Ammon's horn (tissue), 1 donor: Measurements from ENCODE around the gene STX18.

Experiments
- DNase-seq: peaks from one replicate; pipeline ENCODE4 v3.0.0-alpha.2; 2016; ENCODE audit warnings: low spot score

The STX18 gene

DNA sequence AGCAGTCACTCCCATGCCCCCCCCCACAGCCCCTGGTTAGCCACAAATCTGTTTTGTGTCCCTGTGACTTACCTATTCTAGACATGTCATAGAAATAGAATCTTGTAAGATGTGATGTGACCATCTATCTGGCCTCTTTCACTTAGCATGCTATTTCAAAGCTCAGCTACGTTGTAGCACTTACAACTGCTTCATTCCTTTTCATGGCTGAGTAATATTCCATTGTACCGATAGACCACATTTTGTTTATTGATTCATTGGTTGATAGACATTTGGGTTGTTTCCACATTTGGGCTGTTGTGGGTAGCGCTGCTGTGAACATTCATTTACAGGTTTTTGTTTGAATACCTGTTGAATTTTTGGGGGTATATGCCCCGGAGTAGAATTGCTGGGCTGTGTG lies 143.4 kb downstream of the STX18 start:
- DNase-seq = no peak

DNA sequence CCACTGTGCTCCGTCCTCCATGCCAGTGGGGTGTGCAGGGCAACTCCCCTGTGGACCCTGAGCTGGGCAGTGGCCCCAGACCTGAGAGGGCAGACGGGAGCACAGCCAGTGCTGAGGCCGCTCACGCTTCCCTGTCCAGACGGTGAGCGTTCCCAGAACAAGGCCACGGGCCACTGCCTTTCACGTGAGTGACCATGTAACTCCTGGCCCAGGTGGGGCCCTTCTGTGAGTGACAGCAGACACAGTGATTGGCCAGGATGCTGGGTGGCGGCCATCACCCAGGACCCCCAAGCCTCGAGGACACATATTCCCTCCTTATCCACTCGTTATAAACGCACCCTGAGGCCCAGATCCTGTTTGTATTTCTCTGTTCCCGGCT lies 144.4 kb downstream of the STX18 start:
- no peak for DNase-seq

DNA sequence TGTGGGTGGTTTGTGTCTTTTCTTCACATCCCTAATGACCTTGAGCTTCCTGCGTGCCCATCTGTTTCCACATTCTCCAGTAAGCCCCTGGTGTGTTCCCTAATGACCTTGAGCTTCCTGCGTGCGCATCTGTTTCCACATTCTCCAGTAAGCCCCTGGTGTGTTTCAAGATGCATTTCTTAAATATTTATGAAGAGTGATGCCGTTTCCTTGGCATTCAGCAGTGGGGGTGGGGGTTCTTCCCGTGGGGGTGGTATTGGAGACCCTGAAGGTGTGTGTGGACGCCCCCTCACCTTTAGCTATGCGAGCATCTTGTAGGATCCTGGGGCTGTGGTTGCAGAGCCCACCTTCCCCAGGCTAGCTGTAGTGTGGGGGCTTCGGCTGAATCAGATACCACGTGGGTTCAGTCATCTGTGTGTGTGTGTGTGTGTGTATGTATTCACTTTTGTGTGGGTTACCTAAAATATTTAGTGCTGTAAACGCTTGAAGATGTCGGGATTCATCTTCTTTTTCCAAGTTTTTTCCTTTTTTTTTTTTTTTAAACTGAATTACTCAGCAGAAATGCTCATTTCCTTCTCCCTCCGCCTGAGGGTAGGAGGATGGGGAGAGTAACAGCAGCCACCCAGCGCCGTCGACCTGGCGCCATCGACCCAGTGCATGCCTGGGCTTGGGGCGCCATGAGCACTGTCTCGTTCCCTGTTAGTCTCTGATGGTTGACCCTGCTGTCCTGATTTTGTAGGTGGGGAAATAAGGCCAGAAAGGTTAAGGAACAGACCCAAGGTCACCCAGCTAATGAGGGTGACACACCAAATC lies 145.0 kb downstream of the STX18 start:
- no peak for DNase-seq

DNA sequence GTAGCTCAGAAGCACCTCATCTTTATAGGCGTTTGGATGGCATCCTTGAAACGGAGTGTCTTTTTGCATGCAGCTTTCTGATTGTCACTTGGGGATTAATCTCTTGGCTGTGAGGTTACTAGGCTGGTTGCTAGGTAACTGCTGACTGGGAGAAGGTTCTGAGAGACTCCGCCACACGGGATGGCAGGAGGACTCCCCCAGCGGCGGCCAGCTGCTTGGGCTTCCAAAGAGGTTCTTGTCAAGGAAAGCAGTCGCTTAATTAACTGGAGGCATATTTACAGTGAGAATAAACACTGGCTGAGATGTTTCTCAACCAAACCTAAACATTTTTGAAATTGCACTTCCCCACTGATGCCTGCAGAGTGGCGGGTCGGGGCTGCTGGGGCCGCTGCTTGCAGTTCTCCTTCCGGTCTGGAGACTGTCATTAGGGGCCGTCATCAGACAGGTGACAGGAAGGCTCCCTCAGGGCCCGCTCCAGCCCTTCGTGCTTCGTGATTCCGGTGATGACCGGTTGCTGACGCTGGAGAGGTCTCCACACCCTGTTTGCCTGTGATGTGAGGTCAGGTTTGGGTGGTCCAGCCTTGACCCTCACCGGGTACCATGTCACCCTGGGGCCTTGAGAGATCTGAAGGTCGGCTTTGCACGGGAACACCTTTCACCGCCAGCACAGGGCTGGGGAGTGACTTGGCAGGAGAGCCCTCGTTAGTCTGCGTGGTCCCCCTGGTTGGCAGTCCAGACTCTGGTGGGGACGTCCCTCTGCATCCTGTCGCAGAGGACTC lies 145.8 kb downstream of the STX18 start:
- peak; percentile 48 for DNase-seq

DNA sequence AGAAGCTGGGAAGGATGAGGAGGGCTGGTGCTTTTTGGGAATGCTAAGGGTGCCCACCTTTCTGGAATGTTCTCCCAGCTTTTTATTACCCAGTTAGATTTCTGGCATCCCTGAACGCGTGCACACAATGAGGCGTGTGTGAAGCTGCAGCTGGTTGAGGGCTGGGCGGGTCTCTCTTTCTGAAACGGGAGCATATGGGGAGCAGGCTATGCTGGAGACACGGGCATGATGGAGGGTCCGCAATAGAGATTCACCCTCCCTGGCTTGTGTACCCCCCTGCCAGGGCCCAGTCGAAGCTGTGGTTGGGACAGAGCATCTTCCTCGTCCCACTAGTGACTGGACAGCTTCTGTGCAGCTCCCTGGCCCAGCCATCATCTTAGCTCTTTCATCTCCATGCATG lies 146.5 kb downstream of the STX18 start:
- no peak for DNase-seq

DNA sequence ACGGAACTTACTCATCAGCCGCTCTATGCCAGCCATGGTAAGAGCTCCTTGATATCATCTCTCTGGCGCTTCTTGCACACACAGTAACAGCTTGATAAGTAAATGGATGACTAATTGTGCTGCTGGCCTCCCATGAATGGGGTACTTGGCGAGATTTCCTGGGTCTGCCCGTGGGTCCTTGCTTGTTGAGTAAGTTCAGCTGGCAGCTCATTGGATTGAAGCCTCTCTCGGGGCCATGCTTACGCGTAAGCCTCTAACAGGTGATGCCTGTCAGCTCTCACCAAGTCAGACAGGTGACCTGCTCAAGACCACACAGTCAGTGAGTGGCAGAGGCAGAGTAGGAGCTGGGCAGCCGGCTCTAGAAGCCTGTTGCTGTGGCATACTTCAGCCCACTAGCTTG lies 147.2 kb downstream of the STX18 start:
- no peak for DNase-seq

DNA sequence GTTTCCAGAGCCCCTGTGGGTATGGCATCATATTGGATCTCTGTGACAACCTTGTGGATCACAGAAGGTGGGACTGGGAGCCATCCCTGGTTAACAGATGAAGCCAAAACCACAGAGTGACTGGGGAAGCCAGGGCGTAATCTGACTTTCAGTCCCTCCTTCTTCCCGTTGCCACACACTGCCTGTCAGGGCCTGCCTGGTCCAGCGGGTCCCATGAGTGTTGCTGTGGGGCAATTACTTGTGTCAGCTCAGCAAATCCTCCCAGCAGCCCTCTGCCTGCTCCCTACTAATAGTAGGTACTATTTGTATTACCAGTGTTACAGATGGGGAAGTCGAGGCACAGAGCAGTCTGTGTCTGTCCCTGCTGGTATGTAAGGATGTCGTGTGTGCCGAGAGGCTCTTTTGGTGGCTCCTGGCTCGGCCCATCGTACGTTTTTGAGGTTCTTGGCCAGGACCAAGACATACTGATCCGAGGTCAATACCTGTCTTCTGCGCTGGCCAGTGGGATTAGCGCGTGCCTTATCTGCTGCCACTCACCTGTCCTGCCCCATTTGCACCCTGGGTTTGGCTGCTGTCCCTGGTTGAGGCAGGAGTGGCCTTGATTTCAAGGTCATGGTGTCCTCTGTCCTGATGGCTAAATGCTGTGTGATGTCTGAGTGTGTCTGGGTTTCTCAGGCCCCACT lies 149.2 kb downstream of the STX18 start:
- DNase-seq = no peak

DNA sequence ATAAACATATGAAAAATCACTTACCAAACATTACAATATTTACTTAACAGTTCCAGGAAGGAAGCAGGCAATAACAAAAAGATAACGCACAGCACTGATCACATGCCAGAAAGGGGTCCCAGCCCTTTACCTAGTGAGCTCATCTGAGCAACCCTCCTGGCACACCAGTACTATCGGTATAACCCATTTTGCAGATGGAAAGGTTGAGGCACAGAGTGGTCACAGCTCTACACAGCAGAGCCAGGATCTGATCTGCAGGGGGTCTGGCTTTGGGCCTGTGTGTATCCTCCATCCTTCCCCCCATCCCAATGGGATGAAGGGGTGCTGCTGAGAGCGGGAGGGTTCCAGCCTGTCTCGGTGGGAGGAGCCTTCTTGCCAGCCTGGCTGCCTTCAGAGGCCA lies 150.0 kb downstream of the STX18 start:
- no peak for DNase-seq

DNA sequence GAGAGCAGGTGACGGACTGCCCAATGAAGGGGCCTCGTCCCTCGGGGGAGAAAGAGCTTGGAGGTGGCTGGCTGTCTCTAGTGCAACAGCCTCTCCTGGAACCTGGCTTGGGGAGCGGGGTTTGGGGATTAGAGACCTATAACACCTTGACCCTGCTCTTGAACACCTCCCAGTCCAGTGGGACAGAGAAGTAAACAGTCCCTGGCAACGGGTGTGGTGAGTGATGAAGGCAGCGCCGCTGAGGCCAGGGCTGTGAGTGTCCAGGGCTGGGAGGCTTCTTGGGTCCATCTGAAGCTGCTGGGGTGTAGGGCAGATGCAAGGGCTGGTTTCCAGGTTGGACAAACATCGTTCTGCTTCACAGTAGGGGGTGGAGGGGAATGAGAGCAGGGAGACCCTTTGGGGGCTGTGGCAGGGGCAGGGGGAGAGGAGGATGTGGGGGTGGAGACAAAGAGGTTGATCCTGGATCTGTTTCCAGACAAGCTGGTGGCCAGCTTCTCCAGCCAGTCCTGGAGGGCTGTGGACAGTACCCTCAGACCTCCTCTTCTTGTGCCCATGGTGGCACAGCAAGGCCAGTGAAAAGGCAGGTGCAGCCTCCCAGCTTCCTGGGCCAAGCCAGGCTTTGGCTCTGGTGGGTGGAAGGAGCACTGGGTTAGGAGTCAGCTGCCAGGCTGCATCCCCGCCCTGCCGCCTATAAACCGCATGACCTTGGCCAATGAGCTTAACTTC lies 151.2 kb downstream of the STX18 start:
- DNase-seq = no peak

DNA sequence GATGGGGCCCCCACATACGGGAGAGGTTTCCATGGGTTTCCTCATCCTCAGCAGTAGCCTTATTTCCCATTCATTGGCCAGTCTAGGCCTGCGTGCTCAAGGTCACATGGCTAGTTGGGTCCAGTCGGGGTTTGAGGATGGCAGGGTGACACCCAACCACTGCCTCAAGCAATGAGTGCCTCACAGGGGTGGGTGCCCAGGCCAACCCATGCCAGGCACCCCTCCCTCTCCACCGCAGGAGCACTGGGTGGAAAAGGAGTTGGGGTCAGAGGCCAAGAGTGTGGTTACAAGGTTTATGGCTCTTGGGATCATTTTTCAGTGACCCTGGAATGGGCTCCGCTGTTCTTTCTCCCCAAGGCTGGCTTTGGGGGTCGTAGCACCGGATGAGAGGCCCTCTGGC lies 151.8 kb downstream of the STX18 start:
- DNase-seq = no peak

DNA sequence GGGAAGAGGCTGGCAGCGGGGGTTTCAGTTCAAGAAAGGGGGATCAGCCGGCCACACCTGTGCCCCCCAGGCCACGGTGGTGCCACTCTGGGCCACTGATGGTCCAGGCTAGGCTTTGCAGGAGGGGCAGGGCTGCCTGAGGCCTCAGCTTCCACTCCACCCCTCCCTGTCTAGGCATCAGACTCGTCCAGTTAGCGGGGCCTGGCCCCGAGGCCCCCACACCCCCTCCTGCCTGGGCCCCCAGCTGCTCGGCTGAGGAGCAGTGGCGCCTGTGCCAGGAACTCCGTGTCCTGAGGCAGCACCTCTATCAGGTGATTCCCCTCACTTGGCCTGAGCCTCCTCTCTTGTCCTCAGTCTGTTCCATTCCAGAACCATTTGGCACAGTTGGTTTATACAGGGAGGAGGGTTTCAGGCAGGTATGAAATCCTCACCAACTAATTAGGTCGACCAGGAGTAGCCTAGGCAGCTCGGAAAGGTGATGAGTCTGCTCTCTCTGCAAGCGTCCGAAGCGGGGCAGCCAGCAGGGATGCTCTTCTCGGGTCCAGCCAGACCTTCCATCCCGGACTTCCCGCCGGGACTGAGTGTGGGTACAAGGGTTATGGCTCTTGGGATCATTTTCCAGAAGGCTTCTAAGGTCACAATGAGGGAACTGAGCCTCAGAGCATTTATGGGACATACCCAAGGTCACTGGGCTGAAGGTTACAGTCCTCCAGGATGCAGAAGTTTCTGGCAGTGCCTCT lies 152.8 kb downstream of the STX18 start:
- DNase-seq = no peak

DNA sequence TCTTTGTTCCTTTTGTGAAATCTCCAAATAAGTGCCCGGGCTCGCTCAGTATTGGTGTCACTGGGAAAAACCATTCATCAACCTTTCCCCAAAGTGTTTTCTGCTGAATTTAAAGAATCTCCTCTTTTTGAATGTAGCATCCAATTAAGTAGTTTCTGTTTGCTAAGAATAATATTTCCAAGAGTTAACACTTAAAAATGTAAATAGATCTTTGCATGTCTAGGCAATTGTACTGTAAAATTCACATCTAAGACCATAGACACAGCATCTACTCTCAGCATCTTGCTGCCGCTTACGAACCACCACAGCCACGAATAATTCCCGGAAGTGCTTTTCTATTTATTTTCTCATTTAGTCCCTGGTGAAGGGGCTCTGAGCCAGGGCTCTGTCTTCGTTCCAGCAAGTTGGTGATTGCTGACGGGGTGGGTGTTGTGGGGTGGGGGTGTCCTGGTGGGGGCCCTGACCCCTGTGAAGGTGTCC lies 153.5 kb downstream of the STX18 start:
- no peak for DNase-seq

DNA sequence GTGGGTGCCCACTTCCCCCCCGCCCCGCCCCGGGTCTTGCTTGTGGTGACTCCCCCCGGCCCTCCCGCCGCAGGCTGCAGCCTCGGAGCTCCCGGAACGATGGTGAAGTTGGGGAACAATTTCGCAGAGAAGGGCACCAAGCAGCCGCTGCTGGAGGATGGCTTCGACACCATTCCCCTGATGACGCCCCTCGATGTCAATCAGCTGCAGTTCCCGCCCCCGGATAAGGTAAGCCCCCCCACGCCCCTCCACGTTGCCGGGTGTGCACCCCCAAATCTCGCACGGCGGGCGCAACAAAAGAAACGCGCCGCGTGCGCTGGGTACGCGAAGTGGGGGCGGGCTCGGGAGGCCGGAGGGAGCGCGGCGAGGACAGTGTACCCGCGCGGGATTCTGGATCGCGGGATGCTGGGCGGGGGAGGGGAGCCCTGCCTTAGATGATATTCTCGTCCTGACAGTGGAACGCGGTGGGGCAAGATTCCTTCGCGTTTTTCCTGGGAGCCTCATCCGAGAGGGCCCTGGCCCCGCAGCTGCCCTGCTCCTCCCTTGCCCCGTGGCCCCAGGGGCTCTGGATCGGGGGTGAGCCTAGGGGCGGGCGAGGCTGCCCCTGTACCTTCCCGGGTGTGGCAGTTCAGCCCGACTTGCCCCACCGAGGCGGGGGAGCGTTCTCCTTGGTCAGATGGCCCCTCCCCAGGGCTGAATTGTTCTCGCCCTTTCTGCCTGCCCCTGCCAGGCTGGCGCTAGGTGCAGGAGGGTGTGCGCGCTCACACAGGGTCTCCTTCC lies 154.1 kb downstream of the STX18 start:
- DNase-seq = no peak

DNA sequence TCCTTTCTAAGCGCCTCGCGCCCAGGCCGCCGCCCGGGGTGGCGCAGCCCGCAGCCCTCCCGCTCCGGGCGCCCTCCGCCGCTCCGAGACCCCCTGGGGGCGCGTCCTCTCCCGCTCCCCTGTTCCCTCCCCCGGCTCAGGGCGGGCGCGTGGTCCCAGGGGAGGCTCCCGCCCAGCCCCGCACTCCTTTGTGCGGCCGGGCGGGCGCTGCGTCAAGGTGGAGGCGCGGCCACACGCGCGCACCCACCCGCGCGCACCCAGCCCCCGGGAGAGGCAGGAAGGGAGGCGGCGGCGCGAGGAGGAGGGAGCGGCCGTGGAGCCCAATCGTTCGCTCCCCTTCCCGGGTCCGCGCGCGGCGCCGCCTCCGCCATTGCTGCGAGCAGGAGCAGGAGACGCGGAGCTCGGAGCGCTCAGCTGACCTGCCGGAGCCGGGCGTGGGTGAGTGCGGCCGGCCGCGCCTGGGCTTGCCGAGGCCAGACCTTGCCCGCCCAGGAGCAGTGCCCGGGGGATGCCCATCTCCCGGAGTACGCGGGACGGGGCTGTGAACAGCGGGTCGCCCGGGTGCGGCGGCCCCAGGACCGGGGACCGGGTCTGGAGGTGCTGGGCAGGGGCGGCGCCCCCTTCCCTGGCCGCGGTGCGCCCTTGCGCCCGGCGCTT lies 155.0 kb downstream of the STX18 start, which contains the start of gene NSG1:
Gene NSG1 (plus strand): TSS at position 367 of the 657 bp plus-strand sequence. CDS start 528 bp downstream, outside the sequence.
- peak; percentile 49 for DNase-seq

DNA sequence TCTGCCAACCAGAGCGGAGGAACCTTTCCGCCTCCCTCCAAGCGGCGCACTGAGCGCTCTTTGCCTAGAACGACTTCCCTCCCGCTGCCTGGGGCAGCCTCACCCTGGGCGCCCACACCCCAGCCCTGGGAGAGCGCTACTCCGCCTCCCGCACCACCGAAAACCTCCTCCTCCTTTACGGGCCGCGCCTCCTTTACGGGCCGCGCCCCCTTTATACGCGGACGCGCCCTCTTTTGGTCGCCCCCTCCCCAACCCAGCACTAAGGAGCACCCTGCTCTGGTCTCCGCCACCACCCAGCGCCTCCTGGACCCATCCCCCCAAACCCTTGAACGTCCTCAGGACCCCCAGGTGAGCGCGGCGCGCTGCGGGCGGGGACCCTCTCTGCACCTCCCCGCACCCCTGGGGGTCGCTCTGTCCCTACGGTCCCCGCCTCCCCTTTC lies 155.5 kb downstream of the STX18 start:
- no peak for DNase-seq

DNA sequence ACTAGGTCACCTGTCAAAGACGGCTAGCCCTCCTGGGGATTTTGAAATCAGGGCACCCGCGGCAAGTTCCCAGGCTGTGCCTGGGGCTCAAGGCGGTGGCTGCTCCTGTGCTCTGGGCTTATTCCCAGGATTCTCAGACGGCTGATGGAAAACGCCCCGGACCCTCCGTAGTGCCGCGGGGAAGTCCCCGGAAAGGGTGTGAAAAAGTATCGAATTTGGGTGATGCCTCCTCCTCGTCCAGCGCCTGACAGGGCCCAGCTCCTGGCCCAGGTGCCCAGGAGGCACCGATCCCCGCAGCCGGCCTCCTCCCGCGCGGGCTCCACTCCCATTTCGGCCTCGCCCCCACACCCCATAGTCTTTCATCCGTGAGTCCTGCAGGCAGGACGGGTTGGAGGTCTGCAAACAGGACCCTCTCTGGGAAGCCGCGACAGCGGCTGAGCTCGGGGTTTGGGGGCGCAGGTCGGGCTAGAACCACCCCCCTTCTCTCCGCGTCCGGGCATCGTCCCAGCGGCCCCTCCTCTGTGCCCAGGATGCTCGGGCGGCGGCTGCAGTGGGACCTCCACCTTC lies 156.0 kb downstream of the STX18 start:
- no peak for DNase-seq

DNA sequence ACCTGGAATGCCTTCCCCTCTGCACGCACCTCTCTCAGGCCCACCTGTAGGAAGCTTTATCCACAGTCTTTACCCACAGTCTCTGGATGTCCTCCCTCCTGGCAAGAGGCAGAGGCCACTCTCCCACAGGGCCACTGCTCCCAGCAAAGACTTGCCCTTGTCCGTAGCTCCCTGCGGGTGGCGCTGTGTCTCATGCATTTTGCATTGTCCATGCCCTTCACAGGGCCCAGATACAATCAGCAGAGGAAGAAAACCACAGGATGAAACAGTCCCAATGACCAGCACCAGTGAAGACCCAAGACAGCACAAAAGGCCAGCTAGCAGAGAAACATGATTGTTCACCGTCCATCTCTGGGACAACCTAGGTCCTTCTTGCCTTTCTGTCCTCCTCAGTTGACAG lies 157.0 kb downstream of the STX18 start:
- no peak for DNase-seq

DNA sequence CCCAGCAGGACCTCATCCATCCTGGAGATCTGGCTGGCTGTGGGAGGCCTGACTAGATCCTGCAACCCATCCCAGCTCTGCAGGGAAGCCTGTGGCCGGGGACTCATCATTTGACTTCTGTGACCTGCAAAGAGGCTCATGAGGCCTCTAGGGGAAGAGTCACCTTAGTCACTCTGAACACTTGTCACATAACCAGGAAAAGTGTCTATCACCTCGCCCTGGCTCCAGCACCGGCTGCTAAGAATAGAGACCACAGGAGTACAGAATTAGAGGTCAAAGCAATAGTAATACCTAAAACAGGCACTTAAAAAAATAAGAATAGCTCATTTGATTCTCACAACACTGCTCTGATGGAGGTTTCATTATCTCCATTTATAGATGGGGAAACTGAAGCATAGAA lies 158.8 kb downstream of the STX18 start:
- DNase-seq = no peak

DNA sequence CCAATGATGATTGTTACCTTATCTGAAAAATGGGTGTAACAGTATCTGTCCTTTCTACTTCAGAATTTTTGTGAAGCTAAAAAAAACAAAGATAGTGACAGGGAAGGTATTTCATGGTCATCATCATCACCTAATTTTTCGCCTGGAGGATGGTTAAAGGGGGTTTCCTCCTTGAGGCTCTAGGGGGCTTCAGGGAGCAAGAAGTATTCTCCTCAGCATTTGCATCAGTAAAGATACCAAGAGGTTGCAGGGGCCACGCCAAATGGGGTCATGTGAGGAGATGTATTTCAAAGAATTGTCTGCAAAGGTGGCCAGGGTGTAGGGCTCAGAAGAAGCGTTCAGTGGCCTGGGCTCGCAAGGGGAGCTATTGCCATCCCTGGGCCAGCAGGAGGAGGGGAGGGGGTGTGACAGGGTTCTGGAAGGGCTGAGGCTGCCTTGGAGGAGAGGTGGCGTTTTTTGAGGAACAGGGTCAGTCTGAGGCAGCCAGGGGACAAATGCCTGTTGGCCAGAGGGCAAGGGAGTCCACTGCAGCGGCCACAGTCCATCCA lies 162.2 kb downstream of the STX18 start:
- DNase-seq = no peak
